H9 (cell line): ENCODE data around the gene VSTM2L. TPM values are rescaled to one million over a fixed set of nuclear protein-coding genes. Genes with fewer than 3 reads are reported as not detected.

Experiments used
- DNase-seq: peaks from one replicate; pipeline ENCODE4 v3.0.0-alpha.2; 2017
- H2AFZ ChIP-seq: one replicate; pipeline ENCODE4 v1.6.1; 2013; ENCODE audit warnings: mild to moderate bottlenecking, low read length, control low read depth, moderate library complexity
- H2AK5ac ChIP-seq: 2 replicates; pipeline ENCODE4 v1.6.1; 2013; ENCODE audit warnings: low read length, control low read depth, mixed read lengths; ENCODE audit not compliant: insufficient read length
- H2BK120ac ChIP-seq: one replicate; pipeline ENCODE4 v1.6.1; 2013; ENCODE audit warnings: low read depth, mild to moderate bottlenecking, low read length, control low read depth, inconsistent platforms; ENCODE audit not compliant: poor library complexity, severe bottlenecking
- H2BK12ac ChIP-seq: 2 replicates; pipeline ENCODE4 v1.6.1; 2013; ENCODE audit warnings: low read length, control low read depth, mixed read lengths, low read depth; ENCODE audit not compliant: insufficient read length
- H2BK15ac ChIP-seq: 2 replicates; pipeline ENCODE4 v1.6.1; 2013; ENCODE audit warnings: low read depth, low read length, control low read depth
- H2BK20ac ChIP-seq: one replicate; pipeline ENCODE4 v1.6.1; 2013; ENCODE audit warnings: low read depth, mild to moderate bottlenecking, low read length, control low read depth, inconsistent platforms; ENCODE audit not compliant: poor library complexity, severe bottlenecking
- H2BK5ac ChIP-seq: 2 replicates; pipeline ENCODE4 v1.6.1; 2013; ENCODE audit warnings: low read length, control low read depth, mixed read lengths; ENCODE audit not compliant: insufficient read length
- H3K14ac ChIP-seq: 2 replicates; pipeline ENCODE4 v1.6.1; 2013; ENCODE audit warnings: low read length, control low read depth; ENCODE audit not compliant: insufficient read depth
- H3K18ac ChIP-seq: 2 replicates; pipeline ENCODE4 v1.6.1; 2013; ENCODE audit warnings: low read depth, mild to moderate bottlenecking, mixed read lengths, low read length, control low read depth; ENCODE audit not compliant: insufficient read length
- H3K23ac ChIP-seq: 2 replicates; pipeline ENCODE4 v1.6.1; 2013; ENCODE audit warnings: low read length, control low read depth, mixed read lengths, low read depth; ENCODE audit not compliant: insufficient read length
- H3K23me2 ChIP-seq: 2 replicates; pipeline ENCODE4 v1.6.1; 2013; ENCODE audit warnings: low read depth, mild to moderate bottlenecking, mixed read lengths, low read length, control low read depth; ENCODE audit not compliant: insufficient read length, poor library complexity, severe bottlenecking
- H3K27ac ChIP-seq: 2 replicates; pipeline ENCODE4 v1.5.1; 2013; ENCODE audit warnings: low read length, control low read depth, mixed read lengths, low read depth; ENCODE audit not compliant: insufficient read length
- H3K27me3 ChIP-seq: 2 replicates; pipeline ENCODE4 v1.6.1; 2013; ENCODE audit warnings: low read length, control low read depth, inconsistent platforms; ENCODE audit not compliant: insufficient read depth
- H3K4ac ChIP-seq: 2 replicates; pipeline ENCODE4 v1.6.1; 2013; ENCODE audit warnings: low read depth, mild to moderate bottlenecking, control low read depth, inconsistent platforms, low read length, moderate library complexity
- H3K4me1 ChIP-seq: 2 replicates; pipeline ENCODE4 v1.6.1; 2013; ENCODE audit warnings: low read length, control low read depth, inconsistent platforms; ENCODE audit not compliant: insufficient read depth
- H3K4me2 ChIP-seq: 2 replicates; pipeline ENCODE4 v1.6.1; 2013; ENCODE audit warnings: low read length, control low read depth, mixed read lengths; ENCODE audit not compliant: insufficient read length, insufficient read depth
- H3K56ac ChIP-seq: 2 replicates; pipeline ENCODE4 v1.6.1; 2013; ENCODE audit warnings: low read depth, mild to moderate bottlenecking, mixed read lengths, low read length, control low read depth; ENCODE audit not compliant: insufficient read length
- H3K79me1 ChIP-seq: 2 replicates; pipeline ENCODE4 v1.6.1; 2013; ENCODE audit warnings: low read depth, mild to moderate bottlenecking, moderate library complexity, low read length, control low read depth, inconsistent platforms; ENCODE audit not compliant: insufficient read depth, poor library complexity, severe bottlenecking
- H3K79me2 ChIP-seq: 2 replicates; pipeline ENCODE4 v1.6.1; 2013; ENCODE audit warnings: low read length, control low read depth, inconsistent platforms; ENCODE audit not compliant: insufficient read depth
- H3K9ac ChIP-seq: 2 replicates; pipeline ENCODE4 v1.6.1; 2013; ENCODE audit warnings: low read length, control low read depth, mixed read lengths; ENCODE audit not compliant: insufficient read length; ENCODE audit errors: extremely low read depth
- H3K9me3 ChIP-seq: one replicate; pipeline ENCODE4 v1.6.1; 2013; ENCODE audit warnings: low read depth, low read length, inconsistent platforms; ENCODE audit not compliant: control insufficient read depth
- H3T11ph ChIP-seq: one replicate; pipeline ENCODE4 v1.6.1; 2013; ENCODE audit warnings: mild to moderate bottlenecking, low read length, control low read depth, inconsistent platforms
- H4K20me1 ChIP-seq: one replicate; pipeline ENCODE4 v1.6.1; 2013; ENCODE audit not compliant: control insufficient read depth, insufficient read length, insufficient read depth
- H4K5ac ChIP-seq: 2 replicates; pipeline ENCODE4 v1.6.1; 2013; ENCODE audit warnings: low read depth, mild to moderate bottlenecking, mixed read lengths, low read length, control low read depth; ENCODE audit not compliant: insufficient read length
- H4K8ac ChIP-seq: replicated peaks from 2 replicates; pipeline ENCODE4 v1.6.1; 2013; ENCODE audit warnings: low read length, control low read depth, mixed read lengths, low read depth; ENCODE audit not compliant: insufficient read length
- H4K91ac ChIP-seq: 2 replicates; pipeline ENCODE4 v1.6.1; 2013; ENCODE audit warnings: low read depth, mild to moderate bottlenecking, moderate library complexity, mixed read lengths, low read length, control low read depth; ENCODE audit not compliant: insufficient read length
- H3K27ac Mint-ChIP-seq, 3 experiments: 2 replicates in 2 of 3; 3 replicates in 1 of 3; pipeline ENCODE4 v1.8.0; 2020 to 2021; ENCODE audit warnings: mixed read lengths in 3 of 3, mild to moderate bottlenecking in 1 of 3, moderate library complexity in 1 of 3
- H3K27me3 Mint-ChIP-seq: 2 replicates; pipeline ENCODE4 v1.8.0; 2021; ENCODE audit warnings: low read depth, mild to moderate bottlenecking, moderate library complexity, mixed read lengths
- H3K36me3 Mint-ChIP-seq, 3 experiments: 2 replicates in 2 of 3; 3 replicates in 1 of 3; pipeline ENCODE4 v1.8.0; 2020 to 2021; ENCODE audit warnings: low read depth in 3 of 3, mixed read lengths in 3 of 3; ENCODE audit not compliant: insufficient read depth in 1 of 3
- H3K4me1 Mint-ChIP-seq, 2 experiments: 2 replicates each; pipeline ENCODE4 v1.8.0; 2020; ENCODE audit warnings: mixed read lengths in 2 of 2
- H3K4me3 Mint-ChIP-seq, 2 experiments: 2 replicates in 1 of 2; 3 replicates in 1 of 2; pipeline ENCODE4 v1.8.0; 2020 to 2021; ENCODE audit warnings: mild to moderate bottlenecking in 2 of 2, mixed read lengths in 2 of 2, moderate library complexity in 1 of 2
- H3K9me3 Mint-ChIP-seq, 2 experiments: 2 replicates in 1 of 2; 3 replicates in 1 of 2; pipeline ENCODE4 v1.8.0; 2020; ENCODE audit warnings: mild to moderate bottlenecking in 2 of 2, mixed read lengths in 2 of 2, moderate library complexity in 1 of 2
- CTCF ChIP-seq: fragments of 200-600 bp; sonication (generic); conservative IDR thresholded peaks from 3 replicates; pipeline ENCODE4 v1.8.0; 2021; ENCODE audit warnings: antibody characterized with exemption, mild to moderate bottlenecking
- WGBS: extraction: QIAGEN DNeasy Blood & Tissue Kit; methylation state at CpG from one replicate; pipeline ENCODE4 v1.1.7; 2013; ENCODE audit warnings: missing lambda C conversion rate, low lambda C conversion rate, mixed read lengths; ENCODE audit not compliant: insufficient read length; ENCODE audit errors: extremely low coverage; 5-methylcytosine and 5-hydroxymethylcytosine counted together
- total RNA-seq: library from RNA; stranded (reverse); gene quantifications from 2 replicates; pipeline ENCODE4 v1.2.1, GENCODE V29; 2021

The VSTM2L gene
- total RNA-seq, 1 experiment from 2014 or later: 2.1 TPM

- H3K36me3 Mint-ChIP-seq: peaks cover 11 to 21% (median 15%) of the 10 kb centered on the region in 3 experiments; a peak in 6 of 7 replicates
- no peak overlapping the region for H4K8ac ChIP-seq
- no peak overlapping the region for H3T11ph ChIP-seq
- no peak overlapping the region for H3K4ac ChIP-seq
- DNase-seq: no peak
- no peak overlapping the region for H2BK12ac ChIP-seq
- no peak overlapping the region for H3K23ac ChIP-seq
- H3K79me1 ChIP-seq: no peaks in the 10 kb centered on the region
- H4K5ac ChIP-seq: no peak overlapping the region
- no peak overlapping the region for H2BK15ac ChIP-seq
- no peaks in the 10 kb centered on the region for H3K79me2 ChIP-seq
- 0 out of 2 replicates have a peak, but pooled peaks cover 2% of the 10 kb centered on the region for H3K4me1 ChIP-seq
- no peak overlapping the region for H3K4me2 ChIP-seq
- H3K18ac ChIP-seq: no peak overlapping the region
- H3K27me3 ChIP-seq: no peaks in the 10 kb centered on the region
- no peaks in the 10 kb centered on the region for H3K9me3 ChIP-seq
- no peak overlapping the region for H3K27ac Mint-ChIP-seq
- WGBS: no CpG with 5 or more reads among the region's 8 CpGs
- no peak overlapping the region for H2BK120ac ChIP-seq
- H2AK5ac ChIP-seq: no peak overlapping the region
- no peak overlapping the region for H2BK20ac ChIP-seq
- no peak overlapping the region for H4K91ac ChIP-seq
- TF ChIP-seq CTCF: no peak
- no peak overlapping the region for H2AFZ ChIP-seq
- H3K23me2 ChIP-seq: peaks cover 3% of the 10 kb centered on the region
- no peaks in the 10 kb centered on the region for H4K20me1 ChIP-seq
- H3K27ac ChIP-seq: no peak overlapping the region
- H3K56ac ChIP-seq: no peak overlapping the region
- H3K9me3 Mint-ChIP-seq: no peaks in the 10 kb centered on the region
- peaks cover 14 to 31% of the 10 kb centered on the region in 2 experiments for H3K4me1 Mint-ChIP-seq
- H3K9ac ChIP-seq: no peak overlapping the region
- H2BK5ac ChIP-seq: no peak overlapping the region
- H3K4me3 Mint-ChIP-seq: no peak overlapping the region
- H3K14ac ChIP-seq: no peak overlapping the region
- H3K27me3 Mint-ChIP-seq: peaks cover 7% of the 10 kb centered on the region
Measured at GRCh38 chr20:37980383-37980782, 77.5 kb downstream of the VSTM2L start.
